ENCODE results near the gene CAMK4. TPM values are rescaled to one million over a fixed set of nuclear protein-coding genes. Genes with fewer than 3 reads are reported as not detected.

Gene CAMK4
- total and polyA plus RNA-seq, 9 of the 15 experiments (the other 6 are each of a cell fraction or from before 2014, with no cell fraction given): 0.35 TPM; not detected in 8

DNA sequence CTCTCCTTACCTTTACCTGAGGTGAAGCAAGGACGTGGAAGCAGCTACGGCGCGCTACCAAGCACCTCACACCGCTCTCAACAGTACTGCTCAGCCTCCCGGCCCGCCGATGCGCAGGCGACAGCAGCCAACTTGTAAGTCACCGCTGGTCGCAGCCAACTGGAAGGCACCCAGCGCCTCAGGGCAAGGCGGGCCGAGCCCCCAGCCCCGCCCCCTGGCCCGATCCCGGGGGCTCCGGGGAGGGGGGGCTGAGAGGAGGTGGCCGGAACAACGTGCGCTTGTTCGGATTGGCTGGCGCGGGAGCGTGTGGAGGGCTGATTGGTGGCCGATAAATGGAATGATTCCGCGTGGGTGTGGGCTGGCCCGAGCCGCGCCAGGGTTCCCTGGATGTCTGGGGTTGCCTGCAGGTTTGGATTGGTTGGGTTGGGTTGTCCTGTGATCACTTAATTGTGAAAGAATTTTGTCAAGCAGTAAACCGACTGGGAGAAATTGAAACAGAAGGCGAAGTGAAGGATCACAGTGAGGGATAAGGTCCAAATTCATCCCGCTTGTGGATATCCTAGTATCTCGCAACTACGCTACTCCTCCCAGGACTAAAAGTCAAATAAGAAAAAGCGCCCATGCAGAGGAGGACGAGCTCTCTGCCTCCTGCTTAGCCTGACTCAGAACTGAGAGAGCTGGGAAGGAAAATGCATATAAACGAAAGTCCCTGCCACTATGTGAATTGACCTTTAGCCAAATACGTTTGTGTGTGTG lies 288.4 kb downstream of the CAMK4 start, which contains the start of gene STARD4 (continued):
- TF ChIP-seq, protein P1, sequence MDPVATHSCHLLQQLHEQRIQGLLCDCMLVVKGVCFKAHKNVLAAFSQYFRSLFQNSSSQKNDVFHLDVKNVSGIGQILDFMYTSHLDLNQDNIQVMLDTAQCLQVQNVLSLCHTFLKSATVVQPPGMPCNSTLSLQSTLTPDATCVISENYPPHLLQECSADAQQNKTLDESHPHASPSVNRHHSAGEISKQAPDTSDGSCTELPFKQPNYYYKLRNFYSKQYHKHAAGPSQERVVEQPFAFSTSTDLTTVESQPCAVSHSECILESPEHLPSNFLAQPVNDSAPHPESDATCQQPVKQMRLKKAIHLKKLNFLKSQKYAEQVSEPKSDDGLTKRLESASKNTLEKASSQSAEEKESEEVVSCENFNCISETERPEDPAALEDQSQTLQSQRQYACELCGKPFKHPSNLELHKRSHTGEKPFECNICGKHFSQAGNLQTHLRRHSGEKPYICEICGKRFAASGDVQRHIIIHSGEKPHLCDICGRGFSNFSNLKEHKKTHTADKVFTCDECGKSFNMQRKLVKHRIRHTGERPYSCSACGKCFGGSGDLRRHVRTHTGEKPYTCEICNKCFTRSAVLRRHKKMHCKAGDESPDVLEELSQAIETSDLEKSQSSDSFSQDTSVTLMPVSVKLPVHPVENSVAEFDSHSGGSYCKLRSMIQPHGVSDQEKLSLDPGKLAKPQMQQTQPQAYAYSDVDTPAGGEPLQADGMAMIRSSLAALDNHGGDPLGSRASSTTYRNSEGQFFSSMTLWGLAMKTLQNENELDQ (CRISPR knock-in tag; IDR thresholded peaks at IDR 0.05; ENCODE audit: borderline replicate concordance): no peak
- peak; percentile 74 for TF ChIP-seq RBM25 (IDR thresholded peaks at IDR 0.05; ENCODE audit: low read depth, low read length, severe bottlenecking)
- no peak for TF ChIP-seq SRSF1 (IDR thresholded peaks at IDR 0.05; ENCODE audit: low read depth, low read length)
- TF ChIP-seq, protein P2, sequence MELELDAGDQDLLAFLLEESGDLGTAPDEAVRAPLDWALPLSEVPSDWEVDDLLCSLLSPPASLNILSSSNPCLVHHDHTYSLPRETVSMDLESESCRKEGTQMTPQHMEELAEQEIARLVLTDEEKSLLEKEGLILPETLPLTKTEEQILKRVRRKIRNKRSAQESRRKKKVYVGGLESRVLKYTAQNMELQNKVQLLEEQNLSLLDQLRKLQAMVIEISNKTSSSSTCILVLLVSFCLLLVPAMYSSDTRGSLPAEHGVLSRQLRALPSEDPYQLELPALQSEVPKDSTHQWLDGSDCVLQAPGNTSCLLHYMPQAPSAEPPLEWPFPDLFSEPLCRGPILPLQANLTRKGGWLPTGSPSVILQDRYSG (tag; conservative IDR thresholded peaks at IDR 0.05; ENCODE audit: low read depth): no peak
- peak; percentile 93 for TF ChIP-seq TBP (optimal IDR thresholded peaks at IDR 0.05; ENCODE audit: low read depth, low read length)
- TF ChIP-seq, protein P3, sequence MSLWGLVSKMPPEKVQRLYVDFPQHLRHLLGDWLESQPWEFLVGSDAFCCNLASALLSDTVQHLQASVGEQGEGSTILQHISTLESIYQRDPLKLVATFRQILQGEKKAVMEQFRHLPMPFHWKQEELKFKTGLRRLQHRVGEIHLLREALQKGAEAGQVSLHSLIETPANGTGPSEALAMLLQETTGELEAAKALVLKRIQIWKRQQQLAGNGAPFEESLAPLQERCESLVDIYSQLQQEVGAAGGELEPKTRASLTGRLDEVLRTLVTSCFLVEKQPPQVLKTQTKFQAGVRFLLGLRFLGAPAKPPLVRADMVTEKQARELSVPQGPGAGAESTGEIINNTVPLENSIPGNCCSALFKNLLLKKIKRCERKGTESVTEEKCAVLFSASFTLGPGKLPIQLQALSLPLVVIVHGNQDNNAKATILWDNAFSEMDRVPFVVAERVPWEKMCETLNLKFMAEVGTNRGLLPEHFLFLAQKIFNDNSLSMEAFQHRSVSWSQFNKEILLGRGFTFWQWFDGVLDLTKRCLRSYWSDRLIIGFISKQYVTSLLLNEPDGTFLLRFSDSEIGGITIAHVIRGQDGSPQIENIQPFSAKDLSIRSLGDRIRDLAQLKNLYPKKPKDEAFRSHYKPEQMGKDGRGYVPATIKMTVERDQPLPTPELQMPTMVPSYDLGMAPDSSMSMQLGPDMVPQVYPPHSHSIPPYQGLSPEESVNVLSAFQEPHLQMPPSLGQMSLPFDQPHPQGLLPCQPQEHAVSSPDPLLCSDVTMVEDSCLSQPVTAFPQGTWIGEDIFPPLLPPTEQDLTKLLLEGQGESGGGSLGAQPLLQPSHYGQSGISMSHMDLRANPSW (CRISPR knock-in tag; IDR thresholded peaks at IDR 0.05): 0 out of 2 replicates have a peak, but pooled peaks have one; percentile 42
- TF ChIP-seq MAFF (IDR thresholded peaks at IDR 0.05; ENCODE audit: low read length): no peak
- TF ChIP-seq, protein P4, sequence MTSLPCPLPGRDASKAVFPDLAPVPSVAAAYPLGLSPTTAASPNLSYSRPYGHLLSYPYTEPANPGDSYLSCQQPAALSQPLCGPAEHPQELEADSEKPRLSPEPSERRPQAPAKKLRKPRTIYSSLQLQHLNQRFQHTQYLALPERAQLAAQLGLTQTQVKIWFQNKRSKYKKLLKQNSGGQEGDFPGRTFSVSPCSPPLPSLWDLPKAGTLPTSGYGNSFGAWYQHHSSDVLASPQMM (CRISPR knock-in tag; IDR thresholded peaks at IDR 0.05): no peak
- TF ChIP-seq KAT2B (IDR thresholded peaks at IDR 0.05; ENCODE audit: low read depth, low read length): no peak
- TF ChIP-seq RNF2 (IDR thresholded peaks at IDR 0.05): peak; percentile 16; the same call in 1 of the 2 replicates
- peak; percentile 94 for TF ChIP-seq SUPT5H (IDR thresholded peaks at IDR 0.05)
- TF ChIP-seq TAF15 (IDR thresholded peaks at IDR 0.05; ENCODE audit: low read depth, low read length): no peak
- TF ChIP-seq, protein P5, sequence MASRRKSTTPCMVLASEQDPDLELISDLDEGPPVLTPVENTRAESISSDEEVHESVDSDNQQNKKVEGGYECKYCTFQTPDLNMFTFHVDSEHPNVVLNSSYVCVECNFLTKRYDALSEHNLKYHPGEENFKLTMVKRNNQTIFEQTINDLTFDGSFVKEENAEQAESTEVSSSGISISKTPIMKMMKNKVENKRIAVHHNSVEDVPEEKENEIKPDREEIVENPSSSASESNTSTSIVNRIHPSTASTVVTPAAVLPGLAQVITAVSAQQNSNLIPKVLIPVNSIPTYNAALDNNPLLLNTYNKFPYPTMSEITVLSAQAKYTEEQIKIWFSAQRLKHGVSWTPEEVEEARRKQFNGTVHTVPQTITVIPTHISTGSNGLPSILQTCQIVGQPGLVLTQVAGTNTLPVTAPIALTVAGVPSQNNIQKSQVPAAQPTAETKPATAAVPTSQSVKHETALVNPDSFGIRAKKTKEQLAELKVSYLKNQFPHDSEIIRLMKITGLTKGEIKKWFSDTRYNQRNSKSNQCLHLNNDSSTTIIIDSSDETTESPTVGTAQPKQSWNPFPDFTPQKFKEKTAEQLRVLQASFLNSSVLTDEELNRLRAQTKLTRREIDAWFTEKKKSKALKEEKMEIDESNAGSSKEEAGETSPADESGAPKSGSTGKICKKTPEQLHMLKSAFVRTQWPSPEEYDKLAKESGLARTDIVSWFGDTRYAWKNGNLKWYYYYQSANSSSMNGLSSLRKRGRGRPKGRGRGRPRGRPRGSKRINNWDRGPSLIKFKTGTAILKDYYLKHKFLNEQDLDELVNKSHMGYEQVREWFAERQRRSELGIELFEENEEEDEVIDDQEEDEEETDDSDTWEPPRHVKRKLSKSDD (conservative IDR thresholded peaks at IDR 0.05; ENCODE audit: low read length): no peak
- TF ChIP-seq ZBTB1 (CRISPR knock-in tag; IDR thresholded peaks at IDR 0.05; ENCODE audit: borderline replicate concordance, low read depth): 0 out of 2 replicates have a peak, but pooled peaks have one; percentile 22
- peak; percentile 52; the same call in 1 of the 2 replicates for TF ChIP-seq HLTF (IDR thresholded peaks at IDR 0.05)
- TF ChIP-seq NONO (IDR thresholded peaks at IDR 0.05; ENCODE audit: low read depth in 2 of 2, low read length in 1 of 2): peak; percentile 27 to 58; a peak in 1 of 4 replicates
- TF ChIP-seq SRF (CRISPR knock-in tag; IDR thresholded peaks at IDR 0.05): peak in 1 of 2 experiments; percentile 74; a peak in 2 of 4 replicates
- peak; percentile 64 for TF ChIP-seq TAF7 (tag; IDR thresholded peaks at IDR 0.05)
